Hepatocyte (in vitro differentiated cells): ENCODE measurements around the gene ORM2. TPM values are rescaled to one million over a fixed set of nuclear protein-coding genes. Genes with fewer than 3 reads are reported as not detected.
A peak's percentile ranks its signal among the peaks of the same experiment; 100 is the strongest.
"Not testable (repeated sequence)": the region's sequence is repeated elsewhere in the genome, so short reads cannot be mapped to it uniquely, and the experiment has no call there.

Source experiments
- DNase-seq: peaks from one replicate; pipeline ENCODE4 v3.0.0-alpha.2; 2016; ENCODE audit warnings: low spot score
- H2AFZ ChIP-seq: fragments of 200-600 bp; sonication (generic); 2 replicates; pipeline ENCODE4 v1.6.0; 2016; ENCODE audit warnings: antibody characterized with exemption, mild to moderate bottlenecking
- H3K27ac ChIP-seq: fragments of 200-600 bp; sonication (generic); 2 replicates; pipeline ENCODE4 v1.5.1; 2016; ENCODE audit warnings: mild to moderate bottlenecking
- H3K27me3 ChIP-seq: fragments of 200-600 bp; sonication (generic); 2 replicates; pipeline ENCODE4 v1.6.1; 2016
- H3K36me3 ChIP-seq: fragments of 200-600 bp; sonication (generic); replicated peaks from 2 replicates; pipeline ENCODE4 v1.5.1; 2016; ENCODE audit warnings: low read depth; ENCODE audit not compliant: insufficient read depth
- H3K4me1 ChIP-seq: fragments of 200-600 bp; sonication (generic); 2 replicates; pipeline ENCODE4 v1.5.1; 2016; ENCODE audit warnings: mild to moderate bottlenecking, moderate library complexity; ENCODE audit not compliant: insufficient read depth
- H3K4me2 ChIP-seq: fragments of 200-600 bp; sonication (generic); 2 replicates; pipeline ENCODE4 v1.6.0; 2016
- H3K4me3 ChIP-seq: fragments of 200-600 bp; sonication (generic); 2 replicates; pipeline ENCODE4 v1.5.1; 2016; ENCODE audit warnings: mild to moderate bottlenecking
- H3K79me2 ChIP-seq: fragments of 200-600 bp; sonication (generic); 2 replicates; pipeline ENCODE4 v1.6.0; 2017; ENCODE audit warnings: mild to moderate bottlenecking
- H3K9me2 ChIP-seq: fragments of 200-600 bp; sonication (generic); replicated peaks from 2 replicates; pipeline ENCODE4 v1.6.0; 2017; ENCODE audit warnings: mild to moderate bottlenecking; ENCODE audit not compliant: insufficient read depth
- H3K9me3 ChIP-seq: fragments of 200-600 bp; sonication (generic); 2 replicates; pipeline ENCODE4 v1.5.1; 2016; ENCODE audit warnings: low read depth, mild to moderate bottlenecking
- H4K20me1 ChIP-seq: fragments of 200-600 bp; sonication (generic); 2 replicates; pipeline ENCODE4 v1.6.0; 2016; ENCODE audit warnings: mild to moderate bottlenecking; ENCODE audit not compliant: insufficient read depth, poor library complexity, severe bottlenecking
- EZH2 ChIP-seq: fragments of 200-600 bp; sonication (generic); IDR thresholded peaks from 2 replicates; pipeline ENCODE4 v1.6.1; 2016; ENCODE audit warnings: antibody characterized with exemption, mild to moderate bottlenecking, borderline replicate concordance
- EZH2phosphoT487 ChIP-seq: fragments of 200-600 bp; sonication (generic); IDR thresholded peaks from one replicate; pipeline ENCODE4 v1.6.1; 2018; ENCODE audit warnings: antibody characterized with exemption, mild to moderate bottlenecking, low read depth, moderate library complexity; ENCODE audit not compliant: unreplicated experiment, severe bottlenecking
- WGBS: methylation state at CpG from one replicate; pipeline ENCODE4 v1.1.6; 2016; ENCODE audit warnings: low lambda C conversion rate; ENCODE audit errors: missing lambda C conversion rate; 5-methylcytosine and 5-hydroxymethylcytosine counted together
- polyA plus RNA-seq: library from polyadenylated mRNA; unstranded; fragments of >200 nt; fragmentation: Nextera tagmentation; extraction: Ambion mirVana; gene quantifications from 2 replicates; pipeline ENCODE4 v1.2.1, GENCODE V29; 2016
- total RNA-seq: library from RNA; depleted of rRNA; stranded (reverse); fragments of >200 nt; gene quantifications from 2 replicates; pipeline ENCODE4 v1.2.3, GENCODE V29; 2014
- TF ChIP-seq, protein P1 (sequence below): fragments of 200-600 bp; sonication (generic); IDR thresholded peaks from 2 replicates; pipeline ENCODE4 v1.5.1; 2016; ENCODE audit warnings: antibody characterized with exemption, mild to moderate bottlenecking; ENCODE audit not compliant: poor library complexity

The ORM2 gene
- total and polyA plus RNA-seq, 2 experiments from 2014 or later = 52.0 to 136 TPM

DNA sequence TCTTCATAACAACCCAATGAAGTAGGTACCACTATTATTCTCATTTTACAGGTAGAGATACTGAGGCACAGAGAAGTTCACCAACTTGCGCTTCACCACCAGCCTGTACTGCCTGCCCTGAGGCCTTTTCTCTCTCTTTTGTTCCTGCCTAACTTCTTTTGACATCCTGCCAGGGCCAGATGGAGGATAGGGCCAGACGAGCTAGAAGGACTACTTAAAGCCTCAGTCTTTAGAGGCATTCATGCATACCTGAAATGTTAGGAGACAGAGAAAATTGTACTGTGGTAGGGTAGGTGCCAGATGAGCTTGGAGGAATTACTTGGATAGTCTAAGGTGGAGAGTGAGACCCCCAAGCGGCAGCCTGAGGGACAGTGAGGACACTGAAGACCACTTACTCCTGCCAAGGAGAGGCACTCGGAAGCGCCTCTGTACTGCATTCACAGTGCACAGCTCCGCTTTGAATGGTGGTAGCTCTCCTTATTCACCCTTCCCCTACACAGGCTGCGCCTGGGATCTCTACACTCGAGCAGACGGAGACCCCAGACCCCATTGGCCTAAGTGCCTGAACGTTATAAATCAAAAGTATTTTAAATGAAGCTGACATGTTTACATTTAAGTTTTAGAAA, 13.0 kb upstream of the ORM2 start:
- no peak for DNase-seq
- TF ChIP-seq EZH2 = no peak
- H3K4me2 ChIP-seq = no peak overlapping the region
- H4K20me1 ChIP-seq = no peaks in the 10 kb centered on the region
- H3K27me3 ChIP-seq = no peaks in the 10 kb centered on the region
- H3K79me2 ChIP-seq = no peaks in the 10 kb centered on the region
- no peak overlapping the region for H2AFZ ChIP-seq
- no peaks in the 10 kb centered on the region for H3K36me3 ChIP-seq
- WGBS = 85% methylated on average over 10 of the region's 10 CpGs
- H3K27ac ChIP-seq = no peak overlapping the region
- H3K4me3 ChIP-seq = no peak overlapping the region
- H3K4me1 ChIP-seq = peaks cover 3% of the 10 kb centered on the region
- H3K9me3 ChIP-seq = no peaks in the 10 kb centered on the region
- no peaks in the 10 kb centered on the region for H3K9me2 ChIP-seq

DNA sequence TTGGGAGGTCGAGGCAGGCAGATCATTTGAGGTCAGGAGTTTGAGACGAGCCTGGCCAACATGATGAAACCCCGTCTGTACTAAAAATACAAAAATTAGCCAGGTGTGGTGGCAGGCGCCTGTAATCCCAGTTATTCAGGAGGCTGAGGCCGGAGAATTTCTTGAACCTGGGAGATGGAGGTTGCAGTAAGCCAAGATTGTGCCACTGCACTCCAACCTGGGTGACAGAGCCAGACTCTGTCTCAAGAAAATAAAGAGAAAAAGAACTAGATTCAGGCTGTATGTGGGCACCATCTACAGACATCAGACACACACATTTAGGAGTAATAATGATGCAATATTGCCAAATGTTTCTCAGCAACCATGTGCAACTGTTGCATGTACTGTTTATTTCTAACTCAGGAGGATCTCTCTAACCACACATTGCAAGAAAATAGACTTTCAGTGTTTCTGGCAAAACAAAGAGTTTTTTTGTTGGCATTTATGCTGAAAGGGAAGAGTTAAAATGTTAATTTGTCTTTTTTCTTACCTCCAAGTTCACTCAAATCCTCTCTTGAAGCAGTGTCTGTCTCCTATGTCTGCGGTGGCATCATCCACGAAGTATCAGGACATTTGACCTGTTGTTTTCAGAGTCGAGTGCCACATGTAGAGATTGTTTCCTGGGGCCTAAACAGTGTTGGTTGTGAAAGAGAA, 11.9 kb upstream of the ORM2 start:
- H3K9me2 ChIP-seq = no peaks in the 10 kb centered on the region
- H3K27me3 ChIP-seq = no peaks in the 10 kb centered on the region
- no peaks in the 10 kb centered on the region for H4K20me1 ChIP-seq
- TF ChIP-seq EZH2 = no peak
- TF ChIP-seq, protein P1, sequence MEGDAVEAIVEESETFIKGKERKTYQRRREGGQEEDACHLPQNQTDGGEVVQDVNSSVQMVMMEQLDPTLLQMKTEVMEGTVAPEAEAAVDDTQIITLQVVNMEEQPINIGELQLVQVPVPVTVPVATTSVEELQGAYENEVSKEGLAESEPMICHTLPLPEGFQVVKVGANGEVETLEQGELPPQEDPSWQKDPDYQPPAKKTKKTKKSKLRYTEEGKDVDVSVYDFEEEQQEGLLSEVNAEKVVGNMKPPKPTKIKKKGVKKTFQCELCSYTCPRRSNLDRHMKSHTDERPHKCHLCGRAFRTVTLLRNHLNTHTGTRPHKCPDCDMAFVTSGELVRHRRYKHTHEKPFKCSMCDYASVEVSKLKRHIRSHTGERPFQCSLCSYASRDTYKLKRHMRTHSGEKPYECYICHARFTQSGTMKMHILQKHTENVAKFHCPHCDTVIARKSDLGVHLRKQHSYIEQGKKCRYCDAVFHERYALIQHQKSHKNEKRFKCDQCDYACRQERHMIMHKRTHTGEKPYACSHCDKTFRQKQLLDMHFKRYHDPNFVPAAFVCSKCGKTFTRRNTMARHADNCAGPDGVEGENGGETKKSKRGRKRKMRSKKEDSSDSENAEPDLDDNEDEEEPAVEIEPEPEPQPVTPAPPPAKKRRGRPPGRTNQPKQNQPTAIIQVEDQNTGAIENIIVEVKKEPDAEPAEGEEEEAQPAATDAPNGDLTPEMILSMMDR = no peak
- no peak for TF ChIP-seq EZH2phosphoT487
- H3K4me2 ChIP-seq = no peak overlapping the region
- no peaks in the 10 kb centered on the region for H3K79me2 ChIP-seq
- no peak for DNase-seq
- peaks cover 3% of the 10 kb centered on the region for H3K4me1 ChIP-seq
- no peak overlapping the region for H3K4me3 ChIP-seq
- peak overlapping the region; percentile 48 for H3K27ac ChIP-seq
- H3K9me3 ChIP-seq = no peaks in the 10 kb centered on the region
- H2AFZ ChIP-seq = no peak overlapping the region
- H3K36me3 ChIP-seq = no peaks in the 10 kb centered on the region
- WGBS = 91% methylated on average over 8 of the region's 8 CpGs

DNA sequence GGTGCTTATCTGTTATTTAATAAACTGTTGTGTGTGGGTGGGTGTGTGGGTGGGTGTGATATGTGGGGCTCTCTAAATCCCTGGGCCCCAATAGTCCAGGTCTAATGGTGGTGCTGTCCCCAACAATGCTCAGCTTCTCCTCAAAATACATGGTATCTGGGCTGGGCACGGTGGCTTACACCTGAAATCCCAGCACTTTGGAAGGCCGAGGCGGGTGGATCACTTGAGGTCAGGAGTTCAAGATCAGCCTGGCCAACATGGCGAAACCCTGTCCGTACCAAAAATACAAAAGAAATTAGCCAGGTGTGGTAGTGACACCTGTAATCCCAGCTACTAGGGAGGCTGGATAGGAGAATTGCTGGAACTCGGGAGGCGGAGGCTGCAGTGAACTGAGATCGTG, 11.3 kb upstream of the ORM2 start:
- Histone ChIP-seq H3K9me2 (no peaks in the 10 kb centered on the region), H2AFZ (no peak overlapping the region), H3K36me3 (no peaks in the 10 kb centered on the region), H4K20me1 (no peaks in the 10 kb centered on the region), H3K4me1 (peaks cover 3% of the 10 kb centered on the region), H3K27ac (peak overlapping the region; percentile 48), H3K4me2 (no peak overlapping the region), H3K9me3 (no peaks in the 10 kb centered on the region), H3K4me3 (no peak overlapping the region), H3K79me2 (no peaks in the 10 kb centered on the region), H3K27me3 (no peaks in the 10 kb centered on the region)
- DNase-seq = no peak
- TF ChIP-seq, protein P1 = no peak
- TF ChIP-seq EZH2 = no peak
- TF ChIP-seq EZH2phosphoT487 = no peak
- WGBS = 92% methylated on average over 8 of the region's 8 CpGs

DNA sequence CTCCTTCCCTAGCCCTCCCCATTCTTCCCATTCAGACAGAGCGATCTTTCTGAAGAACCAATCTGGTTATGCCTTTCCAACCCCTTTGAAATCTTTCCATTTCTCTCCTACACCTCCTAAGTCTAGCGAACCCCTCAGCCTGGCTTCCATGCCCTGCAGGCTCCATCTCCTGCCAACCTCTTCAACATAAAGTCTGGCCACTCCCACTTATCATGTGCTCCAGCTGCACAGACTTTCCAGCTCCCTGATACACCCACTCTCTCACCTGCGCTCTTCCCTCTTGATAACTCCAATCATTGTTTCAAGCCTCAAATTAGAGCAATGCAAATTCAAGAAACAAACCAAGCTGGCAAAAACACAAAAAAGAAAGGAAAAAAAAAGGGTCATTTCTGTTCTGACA, 10.5 kb upstream of the ORM2 start:
- Histone ChIP-seq H3K4me1 (peaks cover 3% of the 10 kb centered on the region), H3K27ac (no peak overlapping the region), H3K9me3 (no peaks in the 10 kb centered on the region), H3K36me3 (no peaks in the 10 kb centered on the region), H4K20me1 (no peaks in the 10 kb centered on the region), H3K27me3 (no peaks in the 10 kb centered on the region), H2AFZ (no peak overlapping the region), H3K9me2 (no peaks in the 10 kb centered on the region), H3K4me3 (no peak overlapping the region), H3K4me2 (no peak overlapping the region), H3K79me2 (peaks cover 2% of the 10 kb centered on the region)
- WGBS = 77% methylated on average over 3 of the region's 3 CpGs
- no peak for DNase-seq
- TF ChIP-seq EZH2 (no peak), EZH2phosphoT487 (no peak)
- TF ChIP-seq, protein P1 = no peak

- not testable (repeated sequence) for H3K27me3 ChIP-seq, H4K20me1 ChIP-seq, H3K9me2 ChIP-seq, DNase-seq, H3K4me3 ChIP-seq, H2AFZ ChIP-seq, H3K79me2 ChIP-seq, H3K4me1 ChIP-seq, H3K4me2 ChIP-seq, H3K9me3 ChIP-seq, H3K36me3 ChIP-seq, H3K27ac ChIP-seq
- 92% methylated on average over 7 of the region's 7 CpGs for WGBS
Measured at GRCh38 chr9:114320710-114321109, 9.0 kb upstream of the ORM2 start.
